Bronchial epithelial cell (primary cell): ENCODE results near the gene FAM25A. TPM values are rescaled to one million over a fixed set of nuclear protein-coding genes. Genes with fewer than 3 reads are reported as not detected.
"Not testable (repeated sequence)": the region's sequence is repeated elsewhere in the genome, so short reads cannot be mapped to it uniquely, and the experiment has no call there.

Source experiments
- DNase-seq: peaks from one replicate; pipeline ENCODE4 v3.0.0-alpha.2; 2010; ENCODE audit warnings: low read depth
- FAIRE-seq: peaks from 2 replicates; lab custom pipeline; 2011; peaks lifted over from hg19 to GRCh38; lab: Jason Lieb, UNC
- H3K27me3 ChIP-seq: 2 replicates; pipeline ENCODE4 v1.5.1; 2011; ENCODE audit warnings: low read length; ENCODE audit not compliant: control insufficient read depth, insufficient read depth
- H3K36me3 ChIP-seq: 2 replicates; pipeline ENCODE4 v1.5.1; 2011; ENCODE audit warnings: low read length; ENCODE audit not compliant: control insufficient read depth, insufficient read depth
- H3K4me3 ChIP-seq: 2 replicates; pipeline ENCODE4 v1.5.1; 2011; ENCODE audit warnings: mild to moderate bottlenecking, low read depth, low read length, control low read depth
- total RNA-seq: library from RNA; depleted of rRNA; stranded (reverse); fragments of >200 nt; gene quantifications from 2 replicates; pipeline ENCODE4 v1.2.1, GENCODE V29; 2014
- TF ChIP-seq, protein P1 (sequence below): IDR thresholded peaks from 2 replicates; pipeline ENCODE4 v1.5.1; 2011; ENCODE audit warnings: mild to moderate bottlenecking, moderate library complexity, low read length, control low read depth, inconsistent platforms; ENCODE audit not compliant: insufficient read depth, severe bottlenecking

Gene FAM25A
- total RNA-seq, 1 donor from 2014 or later, result 4.7 TPM

DNA sequence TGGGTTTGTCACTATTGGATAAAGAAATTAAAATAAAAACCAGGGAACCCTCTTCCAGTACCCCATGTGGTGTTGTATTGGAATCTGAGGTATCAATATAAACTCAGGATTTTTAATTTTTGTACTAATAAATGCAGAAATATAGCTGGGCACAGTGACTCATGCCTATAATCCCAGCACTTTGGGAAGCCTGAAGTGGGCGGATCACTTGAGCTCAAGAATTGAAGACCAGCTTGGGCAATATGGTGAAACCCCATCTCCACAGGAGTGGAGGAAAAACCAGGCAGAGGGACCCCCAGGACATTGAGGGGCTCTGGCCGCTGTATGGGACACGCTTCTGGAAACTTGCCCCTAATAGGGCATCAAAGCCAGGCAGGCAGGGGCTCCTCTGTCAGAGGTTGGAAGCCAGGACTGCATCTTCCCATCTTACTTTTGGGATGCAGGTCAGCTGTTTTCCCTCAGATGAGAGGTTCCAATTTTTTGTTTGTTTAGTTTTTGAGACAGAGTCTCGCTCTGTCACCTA lies 40.7 kb upstream of the FAM25A start:
- TF ChIP-seq, protein P1, sequence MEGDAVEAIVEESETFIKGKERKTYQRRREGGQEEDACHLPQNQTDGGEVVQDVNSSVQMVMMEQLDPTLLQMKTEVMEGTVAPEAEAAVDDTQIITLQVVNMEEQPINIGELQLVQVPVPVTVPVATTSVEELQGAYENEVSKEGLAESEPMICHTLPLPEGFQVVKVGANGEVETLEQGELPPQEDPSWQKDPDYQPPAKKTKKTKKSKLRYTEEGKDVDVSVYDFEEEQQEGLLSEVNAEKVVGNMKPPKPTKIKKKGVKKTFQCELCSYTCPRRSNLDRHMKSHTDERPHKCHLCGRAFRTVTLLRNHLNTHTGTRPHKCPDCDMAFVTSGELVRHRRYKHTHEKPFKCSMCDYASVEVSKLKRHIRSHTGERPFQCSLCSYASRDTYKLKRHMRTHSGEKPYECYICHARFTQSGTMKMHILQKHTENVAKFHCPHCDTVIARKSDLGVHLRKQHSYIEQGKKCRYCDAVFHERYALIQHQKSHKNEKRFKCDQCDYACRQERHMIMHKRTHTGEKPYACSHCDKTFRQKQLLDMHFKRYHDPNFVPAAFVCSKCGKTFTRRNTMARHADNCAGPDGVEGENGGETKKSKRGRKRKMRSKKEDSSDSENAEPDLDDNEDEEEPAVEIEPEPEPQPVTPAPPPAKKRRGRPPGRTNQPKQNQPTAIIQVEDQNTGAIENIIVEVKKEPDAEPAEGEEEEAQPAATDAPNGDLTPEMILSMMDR, result no peak
- peak; percentile 48 for DNase-seq
- FAIRE-seq, result no peak
- Histone ChIP-seq H3K27me3 (no peaks in the 10 kb centered on the region), H3K36me3 (no peaks in the 10 kb centered on the region), H3K4me3 (no peak overlapping the region)

GRCh38 chr10:86979977-86980448 lies 40.1 kb upstream of the FAM25A start:
- FAIRE-seq (peak; percentile 52), DNase-seq (no peak)
- Histone ChIP-seq H3K27me3 (no peaks in the 10 kb centered on the region), H3K4me3 (no peak overlapping the region), H3K36me3 (no peaks in the 10 kb centered on the region)
- TF ChIP-seq, protein P1, result no peak

DNA sequence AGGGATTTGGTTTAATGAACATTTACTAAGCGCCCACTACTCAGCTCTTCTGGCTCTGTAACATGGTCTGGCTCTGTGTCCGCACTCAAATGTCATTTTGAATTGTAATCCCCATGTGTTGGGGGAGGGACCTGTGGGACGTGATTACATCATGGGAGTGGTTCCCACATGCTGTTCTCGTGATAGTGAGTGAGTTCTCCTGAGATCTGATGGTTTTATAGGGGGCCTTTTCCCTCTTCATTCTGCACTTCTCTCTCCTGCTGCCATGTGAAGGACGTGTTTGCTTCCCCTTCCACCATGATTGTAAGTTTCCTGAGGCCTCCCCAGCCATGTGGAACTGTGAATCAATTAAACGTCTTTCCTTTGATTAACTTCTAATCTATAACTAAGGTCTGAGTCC lies 39.1 kb upstream of the FAM25A start:
- FAIRE-seq, H3K4me3 ChIP-seq, DNase-seq, H3K27me3 ChIP-seq, H3K36me3 ChIP-seq: not testable (repeated sequence)

DNA sequence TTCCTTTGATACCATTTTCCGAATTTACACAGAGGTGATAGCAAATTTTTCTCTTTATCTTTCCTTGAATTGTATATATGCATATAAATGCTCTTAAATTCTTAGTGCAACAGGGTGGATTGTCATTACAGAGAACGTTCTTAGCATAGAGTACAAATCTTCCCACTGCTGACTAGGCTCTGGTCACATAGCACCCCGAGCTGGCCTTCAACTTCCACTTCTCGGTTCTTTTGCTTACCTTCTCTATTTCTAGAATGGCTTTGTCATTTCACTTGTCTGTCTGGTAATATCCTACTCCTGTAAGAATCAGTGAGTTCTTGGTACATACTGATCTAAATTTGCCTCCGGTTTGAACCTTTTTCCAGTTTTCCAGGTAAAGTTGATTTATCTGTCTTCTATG lies 38.4 kb upstream of the FAM25A start:
- Histone ChIP-seq H3K27me3 (no peaks in the 10 kb centered on the region), H3K4me3 (no peak overlapping the region), H3K36me3 (no peaks in the 10 kb centered on the region)
- DNase-seq (no peak), FAIRE-seq (no peak)
- TF ChIP-seq, protein P1, result no peak

DNA sequence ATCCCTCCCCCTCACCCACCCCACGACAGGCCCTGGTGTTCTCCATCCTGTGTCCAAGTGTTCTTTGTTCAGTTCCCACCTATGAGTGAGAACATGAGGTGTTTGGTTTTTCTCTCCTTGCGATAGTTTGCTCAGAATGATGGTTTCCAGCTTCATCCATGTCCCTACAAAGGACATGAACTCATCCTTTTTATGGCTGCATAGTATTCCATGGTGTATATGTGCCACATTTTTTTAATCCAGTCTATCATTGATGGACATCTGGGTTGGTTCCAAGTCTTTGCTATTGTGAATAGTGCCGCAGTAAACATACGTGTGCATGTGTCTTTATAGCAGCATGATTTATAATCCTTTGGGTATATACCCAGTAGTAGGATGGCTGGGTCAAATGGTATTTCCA lies 35.6 kb upstream of the FAM25A start:
- H3K27me3 ChIP-seq, DNase-seq, H3K4me3 ChIP-seq, FAIRE-seq, H3K36me3 ChIP-seq: not testable (repeated sequence)

DNA sequence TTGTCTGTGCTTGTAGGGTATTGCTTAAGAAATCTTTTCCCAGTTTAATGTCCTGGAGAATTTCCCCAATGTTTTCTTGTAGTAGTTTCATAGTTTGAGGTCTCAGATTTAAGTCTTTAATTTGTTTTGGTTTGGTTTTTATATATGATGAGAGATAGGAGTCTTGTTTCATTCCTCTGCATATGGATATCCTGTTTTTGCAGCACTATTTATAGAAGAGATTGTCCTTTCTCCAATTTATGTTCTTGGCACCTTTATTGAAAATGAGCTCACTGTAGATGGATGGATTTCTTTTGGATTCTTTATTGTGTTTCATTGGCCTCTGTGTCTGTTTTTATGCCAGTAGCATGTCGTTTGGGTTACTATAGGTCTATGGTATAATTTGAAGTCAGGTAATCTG lies 31.6 kb upstream of the FAM25A start:
- no peaks in the 10 kb centered on the region for H3K27me3 ChIP-seq
- TF ChIP-seq, protein P1, result no peak
- no peak for FAIRE-seq

DNA sequence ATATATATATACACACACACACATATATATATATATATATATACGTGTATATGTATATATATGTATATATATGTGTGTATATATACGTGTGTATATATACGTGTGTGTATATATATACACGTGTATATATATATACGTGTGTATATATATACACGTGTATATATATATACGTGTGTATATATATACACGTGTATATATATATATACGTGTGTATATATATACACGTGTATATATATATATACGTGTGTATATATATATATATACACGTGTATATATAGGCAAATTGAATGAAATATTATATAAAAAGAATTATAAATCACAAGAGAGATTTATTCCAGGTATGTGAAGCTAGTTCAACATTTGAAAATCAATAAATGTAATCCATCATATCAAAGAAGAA lies 28.7 kb upstream of the FAM25A start:
- FAIRE-seq, DNase-seq, H3K4me3 ChIP-seq, H3K27me3 ChIP-seq, H3K36me3 ChIP-seq: not testable (repeated sequence)

More for the DNA sequence above, 31.6 kb upstream of the FAM25A start:
- no peak for DNase-seq
- Histone ChIP-seq H3K4me3 (no peak overlapping the region), H3K36me3 (no peaks in the 10 kb centered on the region)
